Mucosa of rectum (tissue), 2 donors: ENCODE data around the gene ULK4.

Source experiments
- H3K27ac ChIP-seq, 2 donors: one replicate each; pipeline ENCODE4 v1.7.0; 2013; ENCODE audit warnings: inconsistent platforms in 2 of 2, low read depth in 2 of 2, low read length in 2 of 2
- H3K27me3 ChIP-seq, 2 donors: one replicate each; pipeline ENCODE4 v1.7.0; 2013; ENCODE audit warnings: low read length in 2 of 2; ENCODE audit not compliant: control insufficient read depth in 2 of 2, insufficient read depth in 2 of 2
- H3K36me3 ChIP-seq, 2 donors: one replicate each; pipeline ENCODE4 v1.7.0; 2013; ENCODE audit warnings: low read length in 2 of 2; ENCODE audit not compliant: control insufficient read depth in 2 of 2, insufficient read depth in 2 of 2
- H3K4me1 ChIP-seq, 2 donors: one replicate each; pipeline ENCODE4 v1.7.0; 2013; ENCODE audit warnings: low read length in 2 of 2, mild to moderate bottlenecking in 1 of 2; ENCODE audit not compliant: control insufficient read depth in 2 of 2, insufficient read depth in 2 of 2
- H3K4me3 ChIP-seq, 2 donors: one replicate each; pipeline ENCODE4 v1.7.0; 2013; ENCODE audit warnings: low read length in 2 of 2
- H3K9ac ChIP-seq, 2 donors: one replicate each; pipeline ENCODE4 v1.7.0; 2013; ENCODE audit warnings: low read length in 2 of 2, low read depth in 1 of 2, mild to moderate bottlenecking in 1 of 2
- H3K9me3 ChIP-seq, 2 donors: one replicate each; pipeline ENCODE4 v1.7.0; 2013; ENCODE audit warnings: low read length in 2 of 2; ENCODE audit not compliant: control insufficient read depth in 2 of 2
- donor health status: healthy.
- donor health status: Normal muscosa, but diverticular disease.

The ULK4 gene

GRCh38 chr3:41338276-41338675 is 623.6 kb downstream of the ULK4 start:
- Histone ChIP-seq H3K4me1 (no peaks in the 10 kb centered on the region), H3K9ac (no peak overlapping the region), H3K36me3 (no peaks in the 10 kb centered on the region), H3K9me3 (no peaks in the 10 kb centered on the region), H3K4me3 (no peak overlapping the region), H3K27ac (no peak overlapping the region), H3K27me3 (no peaks in the 10 kb centered on the region)

GRCh38 chr3:41334426-41334825 is 627.5 kb downstream of the ULK4 start:
- Histone ChIP-seq H3K27ac (no peak overlapping the region), H3K4me3 (no peak overlapping the region), H3K4me1 (no peaks in the 10 kb centered on the region), H3K36me3 (no peaks in the 10 kb centered on the region), H3K9me3 (no peaks in the 10 kb centered on the region), H3K27me3 (no peaks in the 10 kb centered on the region), H3K9ac (no peak overlapping the region)

GRCh38 chr3:41331041-41331440 is 630.9 kb downstream of the ULK4 start:
- H3K4me3 ChIP-seq, result no peak overlapping the region

GRCh38 chr3:41330465-41330864 is 631.4 kb downstream of the ULK4 start:
- no peak overlapping the region for H3K27ac ChIP-seq
- H3K4me3 ChIP-seq, result no peak overlapping the region

More at GRCh38 chr3:41331041-41331440, 630.9 kb downstream of the ULK4 start:
- H3K9me3 ChIP-seq, result no peaks in the 10 kb centered on the region
- no peak overlapping the region for H3K27ac ChIP-seq
- no peaks in the 10 kb centered on the region for H3K36me3 ChIP-seq
- H3K4me1 ChIP-seq, result no peaks in the 10 kb centered on the region
- H3K27me3 ChIP-seq, result no peaks in the 10 kb centered on the region
- no peak overlapping the region for H3K9ac ChIP-seq

GRCh38 chr3:41329881-41330280 is 632.0 kb downstream of the ULK4 start:
- Histone ChIP-seq H3K36me3 (no peaks in the 10 kb centered on the region), H3K4me3 (no peak overlapping the region), H3K4me1 (no peaks in the 10 kb centered on the region), H3K9me3 (no peaks in the 10 kb centered on the region), H3K27me3 (no peaks in the 10 kb centered on the region), H3K9ac (no peak overlapping the region), H3K27ac (no peak overlapping the region)

More at GRCh38 chr3:41330465-41330864, 631.4 kb downstream of the ULK4 start:
- H3K27me3 ChIP-seq, result no peaks in the 10 kb centered on the region
- H3K9me3 ChIP-seq, result no peaks in the 10 kb centered on the region
- H3K4me1 ChIP-seq, result no peaks in the 10 kb centered on the region
- H3K36me3 ChIP-seq, result no peaks in the 10 kb centered on the region
- no peak overlapping the region for H3K9ac ChIP-seq

GRCh38 chr3:41328926-41329325 is 633.0 kb downstream of the ULK4 start:
- Histone ChIP-seq H3K36me3 (no peaks in the 10 kb centered on the region), H3K9me3 (no peaks in the 10 kb centered on the region), H3K4me3 (no peak overlapping the region), H3K27me3 (no peaks in the 10 kb centered on the region), H3K9ac (no peak overlapping the region), H3K4me1 (no peaks in the 10 kb centered on the region), H3K27ac (no peak overlapping the region)

GRCh38 chr3:41327718-41328117 is 634.2 kb downstream of the ULK4 start:
- Histone ChIP-seq H3K9me3 (no peaks in the 10 kb centered on the region), H3K36me3 (no peaks in the 10 kb centered on the region), H3K4me1 (no peaks in the 10 kb centered on the region), H3K9ac (no peak overlapping the region), H3K4me3 (no peak overlapping the region), H3K27ac (no peak overlapping the region), H3K27me3 (no peaks in the 10 kb centered on the region)

- Histone ChIP-seq H3K9ac (no peak overlapping the region), H3K4me3 (no peak overlapping the region), H3K9me3 (no peaks in the 10 kb centered on the region), H3K27me3 (no peaks in the 10 kb centered on the region), H3K4me1 (no peaks in the 10 kb centered on the region), H3K36me3 (no peaks in the 10 kb centered on the region), H3K27ac (no peak overlapping the region)
Observed at GRCh38 chr3:41324156-41324475, 637.8 kb downstream of the ULK4 start.

GRCh38 chr3:41323467-41324155 is 638.3 kb downstream of the ULK4 start:
- Histone ChIP-seq H3K27ac (no peak overlapping the region), H3K9ac (no peak overlapping the region), H3K9me3 (no peaks in the 10 kb centered on the region), H3K4me3 (no peak overlapping the region), H3K4me1 (no peaks in the 10 kb centered on the region), H3K27me3 (no peaks in the 10 kb centered on the region), H3K36me3 (no peaks in the 10 kb centered on the region)

- Histone ChIP-seq H3K27ac (no peak overlapping the region), H3K36me3 (no peaks in the 10 kb centered on the region), H3K27me3 (no peaks in the 10 kb centered on the region), H3K4me1 (no peaks in the 10 kb centered on the region), H3K9me3 (no peaks in the 10 kb centered on the region), H3K9ac (no peak overlapping the region), H3K4me3 (no peak overlapping the region)
Observed at GRCh38 chr3:41321642-41321980, 640.3 kb downstream of the ULK4 start.
